Adrenal gland (tissue), 5 donors: ENCODE data around the gene ZNF808.

ENCODE experiments used
- CTCF ChIP-seq, 6 experiments: fragments of 450-650 bp in 4 of 6; fragments of 200-600 bp in 2 of 6; sonication (generic) in 1 of 6; IDR thresholded peaks; 1 replicate in 5 of 6; 2 replicates in 1 of 6; pipeline versions ENCODE4 v1.5.1 to v1.8.0; 2016 to 2021; ENCODE audit warnings: antibody characterized with exemption in 6 of 6, mild to moderate bottlenecking in 2 of 6, moderate library complexity in 1 of 6
- POLR2A ChIP-seq, 2 donors: fragments of 450-650 bp; IDR thresholded peaks; one replicate each; pipeline ENCODE4 v1.6.1; 2017; ENCODE audit warnings: antibody characterized with exemption in 2 of 2, mild to moderate bottlenecking in 2 of 2, moderate library complexity in 1 of 2
- donor health status: DM: no; HTN: no; CAD: no.

DNA sequence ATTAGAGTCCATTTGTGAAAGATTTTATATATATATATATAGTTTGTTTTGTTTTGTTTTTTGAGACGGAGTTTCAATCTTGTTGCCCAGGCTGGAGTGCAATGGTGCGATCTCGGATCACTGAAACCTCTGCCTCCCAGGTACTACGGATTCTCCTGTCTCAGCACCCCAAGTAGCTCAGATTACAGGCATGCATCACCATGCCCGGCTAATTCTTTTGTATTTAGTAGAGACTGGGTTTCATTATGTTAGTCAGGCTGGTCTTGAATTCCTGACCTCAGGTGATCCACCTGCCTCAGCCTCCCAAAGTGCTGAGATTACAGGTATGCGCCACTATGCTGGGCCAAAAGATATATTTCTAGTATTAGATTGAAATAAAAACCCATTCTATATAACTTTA, 38.7 kb downstream of the ZNF808 start:
- TF ChIP-seq CTCF (IDR thresholded peaks at IDR 0.05) (no peak), POLR2A (IDR thresholded peaks at IDR 0.05) (no peak)
